VCaP (cell line): Measurements from ENCODE around the gene ZNF488.

Experiments
- H3K27ac ChIP-seq: fragments of 450-650 bp; 2 replicates; pipeline ENCODE4 v1.5.1; 2017
- CTCF ChIP-seq: fragments of 450-650 bp; conservative IDR thresholded peaks from 2 replicates; pipeline ENCODE4 v1.5.1; 2017; ENCODE audit warnings: mild to moderate bottlenecking, moderate library complexity

ZNF488 gene

GRCh38 chr10:47366731-47367460 is 17.2 kb downstream of the ZNF488 start:
- no peak for TF ChIP-seq CTCF
- H3K27ac ChIP-seq: no peak overlapping the region

DNA sequence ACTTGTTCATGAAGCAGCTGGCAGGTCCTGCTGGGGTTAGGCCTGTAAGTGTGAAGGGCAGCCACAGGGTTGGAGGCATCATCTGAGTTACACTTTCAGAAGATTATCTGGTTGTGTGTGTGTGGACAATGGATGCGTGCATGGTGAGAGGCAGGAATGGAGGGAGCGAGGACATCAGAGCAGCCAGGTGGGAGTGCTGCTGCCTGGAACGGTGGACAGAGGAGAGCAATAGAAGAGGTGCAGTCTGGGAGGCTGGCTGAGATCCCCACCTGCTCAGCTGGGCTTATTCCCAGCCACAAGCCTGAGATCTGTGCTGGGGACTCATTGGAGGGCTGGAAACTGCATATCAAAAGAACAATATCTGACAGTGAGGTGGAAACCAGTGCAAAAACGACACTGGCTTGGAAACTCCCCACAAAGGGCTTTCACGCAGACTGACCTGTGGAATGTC is 17.9 kb downstream of the ZNF488 start:
- no peak overlapping the region for H3K27ac ChIP-seq
- TF ChIP-seq CTCF: no peak

- no peak overlapping the region for H3K27ac ChIP-seq
- no peak for TF ChIP-seq CTCF
These were observed 18.5 kb downstream of the ZNF488 start for GRCh38 chr10:47365431-47366180.

DNA sequence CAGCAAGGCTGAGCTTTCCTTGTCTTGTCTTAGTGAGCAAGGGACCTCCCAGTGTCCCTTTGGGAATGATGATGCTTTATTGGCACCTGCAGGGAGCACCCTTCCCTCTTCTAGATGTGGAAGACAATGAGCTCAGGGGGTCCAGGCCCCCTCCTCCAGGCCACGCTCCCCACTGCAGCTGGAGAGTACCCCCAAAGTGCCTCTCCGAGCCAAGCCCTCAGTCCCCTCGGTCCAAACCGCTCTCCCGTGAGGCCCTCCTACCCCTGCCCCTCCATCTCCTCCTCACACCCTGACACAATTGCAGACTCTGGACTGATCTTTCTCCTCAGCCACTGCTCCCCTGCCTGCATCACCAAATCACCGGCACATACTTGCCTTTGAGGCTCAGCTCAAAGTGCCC is 19.2 kb downstream of the ZNF488 start:
- no peak overlapping the region for H3K27ac ChIP-seq
- no peak for TF ChIP-seq CTCF

DNA sequence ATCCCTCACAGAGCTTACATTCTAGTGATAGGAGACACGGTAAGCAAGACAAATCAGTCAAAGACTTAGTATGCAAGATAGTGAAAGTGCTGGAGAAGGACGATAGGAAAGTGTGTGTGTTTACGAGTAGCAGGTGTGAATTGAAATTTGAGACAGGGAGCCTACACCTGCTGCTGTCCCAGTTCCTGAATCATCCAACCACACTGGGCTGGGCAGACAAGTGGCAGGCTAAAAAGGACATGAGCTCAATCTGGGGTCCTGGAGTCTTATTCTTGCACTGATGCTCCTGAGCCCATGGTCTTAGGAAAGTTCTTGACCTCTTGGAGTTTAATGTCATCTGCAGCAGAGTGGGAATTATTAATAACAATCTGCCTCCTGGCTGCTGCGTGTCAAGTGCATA is 19.7 kb downstream of the ZNF488 start:
- no peak overlapping the region for H3K27ac ChIP-seq
- no peak for TF ChIP-seq CTCF

- no peak overlapping the region for H3K27ac ChIP-seq
- no peak for TF ChIP-seq CTCF
These were observed 20.3 kb downstream of the ZNF488 start for GRCh38 chr10:47363781-47364180.

GRCh38 chr10:47362199-47362598 is 21.9 kb downstream of the ZNF488 start:
- no peak for TF ChIP-seq CTCF
- H3K27ac ChIP-seq: no peak overlapping the region
